ENCODE data around the gene TMEM109. TPM values are rescaled to one million over a fixed set of nuclear protein-coding genes. Genes with fewer than 3 reads are reported as not detected.

The TMEM109 gene
- total and polyA plus RNA-seq, 2 of the 8 experiments (the other 6 are each of a cell fraction or from before 2014, with no cell fraction given) = 27.3 to 30.3 TPM

- Histone ChIP-seq H3K36me3 (ENCODE audit: control insufficient read depth in 2 of 4, insufficient read depth in 4 of 4, low read length in 3 of 4) (peaks cover 0 to 15% (median 4%) of the 10 kb centered on the region in 4 experiments; a peak in 4 of 8 replicates), H3K79me2 (ENCODE audit: control insufficient read depth in 1 of 2, insufficient read depth in 2 of 2, low read length in 2 of 2) (no peaks in the 10 kb centered on the region), H3K4ac (replicated peaks; ENCODE audit: insufficient read length, low read depth, low read length) (no peak overlapping the region), H4K91ac (replicated peaks; ENCODE audit: insufficient read length, low read length) (no peak overlapping the region), H4K5ac (ENCODE audit: insufficient read length, low read depth, low read length) (no peak overlapping the region), H2BK20ac (ENCODE audit: low read length) (no peak overlapping the region), H2BK120ac (replicated peaks; ENCODE audit: low read depth, low read length) (no peak overlapping the region), H2BK15ac (ENCODE audit: low read length) (no peak overlapping the region), H2BK12ac (ENCODE audit: low read depth, low read length) (no peak overlapping the region), H4K20me1 (replicated peaks in 1 of 2; ENCODE audit: control insufficient read depth in 1 of 2, insufficient read depth in 2 of 2, low read length in 2 of 2) (peaks cover 0 to 7% of the 10 kb centered on the region in 2 experiments), H3K27me3 (replicated peaks in 1 of 4; ENCODE audit: control insufficient read depth in 3 of 4, extremely low read depth in 1 of 4, insufficient read depth in 3 of 4, low read length in 3 of 4) (no peaks in the 10 kb centered on the region), H3K4me3 (ENCODE audit: extremely low read depth in 1 of 4, insufficient read depth in 2 of 4, low read depth in 3 of 4, low read length in 4 of 4) (no peak overlapping the region), H3K23ac (ENCODE audit: insufficient read length) (no peak overlapping the region), H3K27ac (ENCODE audit: low read depth, low read length) (no peak overlapping the region), H3K4me2 (ENCODE audit: insufficient read depth in 1 of 2, low read depth in 2 of 2, low read length in 2 of 2) (no peak overlapping the region), H3K18ac (ENCODE audit: extremely low read depth, low read length) (no peak overlapping the region), H3K79me1 (ENCODE audit: low read depth, low read length) (no peaks in the 10 kb centered on the region; the same call in 1 of the 2 replicates), H3K23me2 (ENCODE audit: low read depth, low read length) (no peaks in the 10 kb centered on the region), H4K8ac (ENCODE audit: extremely low read depth, insufficient read depth, low read length) (no peak overlapping the region), H3K14ac (ENCODE audit: insufficient read length) (no peak overlapping the region), H3K9me3 (ENCODE audit: insufficient read depth in 2 of 2, low read depth in 1 of 2, low read length in 1 of 2) (no peaks in the 10 kb centered on the region), H3K4me1 (replicated peaks in 1 of 4; ENCODE audit: control insufficient read depth in 3 of 4, insufficient read depth in 4 of 4, low read length in 3 of 4) (no peaks in the 10 kb centered on the region), H3K9ac (replicated peaks in 1 of 4; ENCODE audit: extremely low read depth in 1 of 4, low read depth in 3 of 4, low read length in 3 of 4) (no peak overlapping the region), H3K56ac (replicated peaks; ENCODE audit: insufficient read length, low read depth, low read length) (no peak overlapping the region), H2BK5ac (ENCODE audit: low read depth, low read length) (no peak overlapping the region), H2AFZ (ENCODE audit: low read length) (no peak overlapping the region), H2AK5ac (ENCODE audit: low read depth, low read length) (no peak overlapping the region)
- POLR2A ChIA-PET (ENCODE audit: partially characterized antibody) = interaction anchor here (0.6 to 3.5 kb wide), 9 partner anchors 10 to 113 kb away, joined by 3 to 18 read pairs (median 5); partner anchors contain the start of gene PRPF19
- 65% methylated on average over 5 of the region's 5 CpGs; no CpG with 5 or more reads in 1 of the 2 experiments for WGBS, 2 experiments (ENCODE audit: extremely low coverage in 1 of 2, insufficient coverage in 1 of 2, insufficient read length in 1 of 2, insufficient replicate concordance in 2 of 2, low coverage in 1 of 2, low lambda C conversion rate in 2 of 2, missing lambda C conversion rate in 1 of 2)
- no peak for FAIRE-seq
- CTCF ChIA-PET (ENCODE audit: partially characterized antibody) = interaction anchor here (0.7 to 23.0 kb wide), 39 partner anchors 11 to 307 kb away, joined by 3 to 522 read pairs (median 5); partner anchors contain the start of genes MS4A10, PRPF19, TMEM109 and ZP1
- peak; percentile 92 to 93 for TF ChIP-seq RAD21 (IDR thresholded peaks at IDR 0.05 in 1 of 2, conservative IDR thresholded peaks at IDR 0.05 in 1 of 2; ENCODE audit: low read depth in 2 of 2, low read length in 2 of 2)
- TF ChIP-seq TAF1 (IDR thresholded peaks at IDR 0.05; ENCODE audit: low read depth, low read length) = no peak
- peak; percentile 54 to 85 (median 84) for TF ChIP-seq CTCF (IDR thresholded peaks at IDR 0.05; ENCODE audit: control extremely low read depth in 1 of 3, insufficient read depth in 1 of 3, low read depth in 1 of 3, low read length in 3 of 3)
- TF ChIP-seq ATF3 (IDR thresholded peaks at IDR 0.05; ENCODE audit: insufficient read depth, low read depth, low read length) = no peak
- TF ChIP-seq BCL11A (IDR thresholded peaks at IDR 0.05; ENCODE audit: low read depth in 2 of 2, low read length in 2 of 2) = no peak
- peak in 1 of 2 experiments; percentile 60 for DNase-seq (ENCODE audit: low read depth in 1 of 2, low spot score in 2 of 2)
These were observed 26.4 kb upstream of the TMEM109 start for GRCh38 chr11:60887556-60887955.
